GM12865 (cell line): ENCODE data around the gene LHX5.

Source experiments
- DNase-seq: peaks from one replicate; pipeline ENCODE4 v3.0.0; 2010; ENCODE audit warnings: low read depth
- H3K4me3 ChIP-seq: 2 replicates; pipeline ENCODE4 v1.5.1; 2011; ENCODE audit warnings: mild to moderate bottlenecking, low read depth, low read length, control low read depth
- CTCF ChIP-seq: IDR thresholded peaks from 2 replicates; pipeline ENCODE4 v1.5.1; 2011; ENCODE audit warnings: low read length, control low read depth, low read depth, inconsistent platforms; ENCODE audit not compliant: insufficient read depth; ENCODE audit errors: missing control alignments

The LHX5 gene

GRCh38 chr12:113471619-113472171, at the start of gene LHX5:
Gene LHX5, minus strand, starts transcription at chr12:113471871. Its CDS starts 373 bp downstream, at chr12:113471498.
- no peak within 1 kb of the TSS for H3K4me3 ChIP-seq
- DNase-seq, result no peak

GRCh38 chr12:113519464-113520307, 48.0 kb upstream of the LHX5 start:
- no peak for DNase-seq
- no peak overlapping the region for H3K4me3 ChIP-seq
- no peak for TF ChIP-seq CTCF

More at GRCh38 chr12:113471619-113472171, at the start of gene LHX5:
- TF ChIP-seq CTCF, result no peak

- no peak overlapping the region for H3K4me3 ChIP-seq
- TF ChIP-seq CTCF, result no peak
- DNase-seq, result no peak
Observed at GRCh38 chr12:113515082-113515856, 43.6 kb upstream of the LHX5 start.

- TF ChIP-seq CTCF, result no peak
- H3K4me3 ChIP-seq, result no peak overlapping the region
- DNase-seq, result no peak
Observed at GRCh38 chr12:113514602-113515001, 42.9 kb upstream of the LHX5 start.

GRCh38 chr12:113512568-113512967, 40.9 kb upstream of the LHX5 start:
- DNase-seq, result no peak
- no peak for TF ChIP-seq CTCF
- no peak overlapping the region for H3K4me3 ChIP-seq

- no peak overlapping the region for H3K4me3 ChIP-seq
- TF ChIP-seq CTCF, result no peak
- no peak for DNase-seq
Observed at GRCh38 chr12:113506867-113507266, 35.2 kb upstream of the LHX5 start.
